Panc1 (cell line): Measurements from ENCODE around the gene MED13L. TPM values are rescaled to one million over a fixed set of nuclear protein-coding genes. Genes with fewer than 3 reads are reported as not detected.
A peak's percentile ranks its signal among the peaks of the same experiment; 100 is the strongest.

Experiments
- ATAC-seq: fragments of 200-7000 bp; cut with Tn5 transposase; 2 replicates; pipeline ENCODE4 v1.9.1; 2020; ENCODE audit warnings: mild to moderate bottlenecking, moderate library complexity
- BruUV-seq: library from RNA; stranded (reverse); fragments of 400-500 nt; replicated peaks from 2 replicates; lab custom pipeline; 2021; lab: Mats Ljungman, UMichigan
- CTCF ChIA-PET: fragments of 300-600 bp; sonication (Branson Sonifier 250); formaldehyde crosslinking; loops from one replicate; lab custom pipeline; 2022; ENCODE audit warnings: antibody characterized with exemption; lab: Charles Lee
- POLR2A ChIA-PET: fragments of 300-600 bp; sonication (Branson Sonifier 250); formaldehyde crosslinking; loops from one replicate; lab custom pipeline; 2022; ENCODE audit warnings: antibody characterized with exemption; lab: Charles Lee
- DNase-seq: peaks from one replicate; pipeline ENCODE4 v3.0.0-alpha.2; 2010; ENCODE audit warnings: low read depth, low spot score
- H3K27ac ChIP-seq: 2 replicates; pipeline ENCODE4 v1.5.1; 2011; ENCODE audit warnings: mild to moderate bottlenecking, low read length, inconsistent platforms
- H3K27me3 ChIP-seq: fragments of 200-500 bp; sonication (Bioruptor generic); 2 replicates; pipeline ENCODE4 v1.6.0; 2014; ENCODE audit warnings: low read length, inconsistent platforms; ENCODE audit not compliant: control insufficient read depth, insufficient read depth
- H3K36me3 ChIP-seq: fragments of 200-500 bp; sonication (Bioruptor generic); 2 replicates; pipeline ENCODE4 v1.5.1; 2014; ENCODE audit warnings: inconsistent platforms, mild to moderate bottlenecking, low read length, moderate library complexity; ENCODE audit not compliant: control insufficient read depth, insufficient read depth
- H3K4me1 ChIP-seq: 2 replicates; pipeline ENCODE4 v1.5.1; 2011; ENCODE audit warnings: inconsistent platforms, mild to moderate bottlenecking, low read length, moderate library complexity; ENCODE audit not compliant: control insufficient read depth, insufficient read depth
- H3K4me3 ChIP-seq, 2 experiments: 2 replicates each; pipeline ENCODE4 v1.5.1; 2011 to 2012; ENCODE audit warnings: low read depth in 2 of 2, low read length in 2 of 2, mild to moderate bottlenecking in 2 of 2, inconsistent platforms in 1 of 2, moderate library complexity in 1 of 2
- H3K9me3 ChIP-seq: fragments of 200-500 bp; sonication (Bioruptor generic); 2 replicates; pipeline ENCODE4 v1.5.1; 2014; ENCODE audit warnings: low read depth, mild to moderate bottlenecking, inconsistent platforms, low read length, moderate library complexity; ENCODE audit not compliant: control insufficient read depth, insufficient read depth
- CTCF ChIP-seq: fragments of 450-650 bp; IDR thresholded peaks from 2 replicates; pipeline ENCODE4 v1.5.1; 2017; ENCODE audit warnings: mild to moderate bottlenecking
- POLR2AphosphoS5 ChIP-seq: IDR thresholded peaks from 2 replicates; pipeline ENCODE4 v1.6.1; 2012; ENCODE audit warnings: mild to moderate bottlenecking, low read depth, low read length, moderate library complexity
- REST ChIP-seq, 2 experiments: IDR thresholded peaks; 2 replicates each; pipeline ENCODE4 v1.6.1; 2011 to 2012; ENCODE audit warnings: low read depth in 2 of 2, control low read depth in 1 of 2, low read length in 1 of 2, mild to moderate bottlenecking in 1 of 2, moderate library complexity in 1 of 2; ENCODE audit not compliant: insufficient read depth in 1 of 2
- SIN3A ChIP-seq: IDR thresholded peaks from 2 replicates; pipeline ENCODE4 v1.6.1; 2012; ENCODE audit warnings: low read depth, mild to moderate bottlenecking, low read length, moderate library complexity, borderline replicate concordance; ENCODE audit not compliant: insufficient read depth
- TCF7L2 ChIP-seq: IDR thresholded peaks from 2 replicates; pipeline ENCODE4 v1.6.1; 2011; ENCODE audit warnings: mild to moderate bottlenecking, low read depth, low read length, inconsistent platforms
- in situ Hi-C: cut with HindIII; loops from 2 replicates; pipeline ENCODE4 v1.10.0; 2016; ENCODE audit warnings: low sequenced_read_pairs, low pct_unique_long_range_greater_than_20kb
- intact Hi-C: fragments of 100-400 bp; cut with micrococcal nuclease; formaldehyde crosslinking; loops from one replicate; pipeline ENCODE4 v1.10.0; 2022; ENCODE audit not compliant: unreplicated experiment
- total RNA-seq: library from RNA; stranded (reverse); gene quantifications from one replicate; pipeline ENCODE4 v1.2.1, GENCODE V29; 2021; ENCODE audit not compliant: unreplicated experiment

MED13L gene
- total RNA-seq, 1 experiment from 2014 or later, result 170 TPM

- ChIA-PET POLR2A (interaction anchor here (0.6 kb wide), 1 partner anchor 453 kb away, joined by 5 read pairs; no protein-coding TSS in a partner anchor), CTCF (interaction anchor here (0.5 kb wide), 1 partner anchor 67 kb away, joined by 8 read pairs; no protein-coding TSS in a partner anchor)
- no peak for DNase-seq
- no peak overlapping the region for H3K4me3 ChIP-seq
- peaks cover 65% of the 10 kb centered on the region for H3K4me1 ChIP-seq
- ATAC-seq, result no peak
- H3K27me3 ChIP-seq, result no peaks in the 10 kb centered on the region
- intact Hi-C loops, result no loop called here
- H3K36me3 ChIP-seq, result no peaks in the 10 kb centered on the region
- no peaks in the 10 kb centered on the region for H3K9me3 ChIP-seq
- TSS peak; percentile 13 for BruUV-seq
- in situ Hi-C loops, result no loop called here
- peak overlapping the region; percentile 5; the same call in 1 of the 2 replicates for H3K27ac ChIP-seq
- TF ChIP-seq POLR2AphosphoS5, result no peak
- TF ChIP-seq REST (IDR thresholded peaks at IDR 0.05; ENCODE audit: insufficient read depth in 1 of 2, low read depth in 2 of 2, low read length in 1 of 2), result no peak
- no peak for TF ChIP-seq TCF7L2
- no peak for TF ChIP-seq SIN3A
- no peak for TF ChIP-seq CTCF
Measured at GRCh38 chr12:116138364-116138763, 139.1 kb downstream of the MED13L start.

- H3K4me1 ChIP-seq, result peaks cover 65% of the 10 kb centered on the region
- no peaks in the 10 kb centered on the region for H3K27me3 ChIP-seq
- no peak overlapping the region for H3K4me3 ChIP-seq
- no peaks in the 10 kb centered on the region for H3K36me3 ChIP-seq
- H3K9me3 ChIP-seq, result no peaks in the 10 kb centered on the region
- no TSS peak for BruUV-seq
- ATAC-seq (no peak), DNase-seq (no peak)
- ChIA-PET POLR2A (interaction anchor here (0.7 kb wide), 2 partner anchors 181 to 254 kb away, joined by 8 to 12 read pairs; no protein-coding TSS in a partner anchor), CTCF (interaction anchor here (0.6 to 0.7 kb wide), 3 partner anchors 138 to 733 kb away, joined by 4 to 6 read pairs (median 4); no protein-coding TSS in a partner anchor)
- intact Hi-C loops, result no loop called here
- in situ Hi-C loops, result no loop called here
- TF ChIP-seq REST (IDR thresholded peaks at IDR 0.05; ENCODE audit: insufficient read depth in 1 of 2, low read depth in 2 of 2, low read length in 1 of 2), result no peak
- TF ChIP-seq TCF7L2, result no peak
- no peak for TF ChIP-seq CTCF
- no peak for TF ChIP-seq POLR2AphosphoS5
- no peak for TF ChIP-seq SIN3A
- H3K27ac ChIP-seq, result no peak overlapping the region
Measured at GRCh38 chr12:116137318-116137717, 140.2 kb downstream of the MED13L start.
